Measurements from ENCODE around the gene PRKACG. TPM values are rescaled to one million over a fixed set of nuclear protein-coding genes. Genes with fewer than 3 reads are reported as not detected.

PRKACG gene
- polyA plus RNA-seq, 1 donor (not counting 4 experiments of a cell fraction or from before 2014, with no cell fraction given), result not detected

DNA sequence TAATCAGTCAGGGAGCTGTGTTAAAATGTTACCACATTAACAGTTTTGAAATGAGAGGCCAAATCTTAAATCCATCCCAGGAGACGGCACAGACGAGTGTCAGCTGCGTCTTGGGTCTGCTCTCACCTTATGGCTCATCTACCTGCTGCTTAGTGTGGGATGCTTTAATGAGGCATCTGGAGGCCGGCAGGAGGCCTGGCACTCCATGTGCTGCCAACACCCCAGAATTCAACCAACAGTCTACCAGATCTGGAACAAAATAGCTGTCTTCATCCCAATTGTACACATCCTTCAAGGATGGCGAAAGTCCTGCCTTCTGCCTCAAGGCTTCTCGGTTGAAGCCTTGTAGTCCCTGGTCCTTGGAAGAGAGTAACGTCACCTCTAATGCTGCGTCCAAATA, 12.0 kb downstream of the PRKACG start:
- no peaks in the 10 kb centered on the region for H3K4me1 ChIP-seq (ENCODE audit: control insufficient read depth, extremely low read depth, insufficient read depth, low read length)
- DNase-seq (ENCODE audit: low read depth, low spot score) (no peak), FAIRE-seq (no peak)
- no peaks in the 10 kb centered on the region for H3K36me3 ChIP-seq (ENCODE audit: control insufficient read depth in 2 of 2, extremely low read depth in 1 of 2, insufficient read depth in 2 of 2, low read length in 2 of 2)
- dilution Hi-C loops (cut with MboI; ENCODE audit: extremely low pct_ligation_motif_present, low sequenced_read_pairs), result no loop called here
- no peaks in the 10 kb centered on the region for H3K9me1 ChIP-seq (ENCODE audit: control insufficient read depth, extremely low read depth, insufficient read depth, low read length)
- no peaks in the 10 kb centered on the region for H3K79me2 ChIP-seq (ENCODE audit: control insufficient read depth, insufficient read depth, low read length)
- H4K20me1 ChIP-seq (ENCODE audit: control insufficient read depth, extremely low read depth, insufficient read depth, low read length), result no peaks in the 10 kb centered on the region
- H3K4me2 ChIP-seq (ENCODE audit: control insufficient read depth, extremely low read depth, insufficient read depth, low read depth, low read length), result no peak overlapping the region
- no peak overlapping the region for H3K27ac ChIP-seq (ENCODE audit: control insufficient read depth, insufficient read depth, low read length)
- H2AFZ ChIP-seq (ENCODE audit: control insufficient read depth, low read length), result no peak overlapping the region
- no peak overlapping the region for H3K9ac ChIP-seq (ENCODE audit: control insufficient read depth, extremely low read depth, insufficient read depth, low read length)
- H3K4me3 ChIP-seq (ENCODE audit: control insufficient read depth in 2 of 3, extremely low read depth in 1 of 3, insufficient read depth in 2 of 3, low read depth in 1 of 3, low read length in 3 of 3), result no peak overlapping the region
- H3K9me3 ChIP-seq (ENCODE audit: control insufficient read depth, low read depth, low read length), result no peaks in the 10 kb centered on the region
- H3K27me3 ChIP-seq (ENCODE audit: control insufficient read depth, extremely low read depth, insufficient read depth, low read length), result no peaks in the 10 kb centered on the region
- TF ChIP-seq, protein P1, sequence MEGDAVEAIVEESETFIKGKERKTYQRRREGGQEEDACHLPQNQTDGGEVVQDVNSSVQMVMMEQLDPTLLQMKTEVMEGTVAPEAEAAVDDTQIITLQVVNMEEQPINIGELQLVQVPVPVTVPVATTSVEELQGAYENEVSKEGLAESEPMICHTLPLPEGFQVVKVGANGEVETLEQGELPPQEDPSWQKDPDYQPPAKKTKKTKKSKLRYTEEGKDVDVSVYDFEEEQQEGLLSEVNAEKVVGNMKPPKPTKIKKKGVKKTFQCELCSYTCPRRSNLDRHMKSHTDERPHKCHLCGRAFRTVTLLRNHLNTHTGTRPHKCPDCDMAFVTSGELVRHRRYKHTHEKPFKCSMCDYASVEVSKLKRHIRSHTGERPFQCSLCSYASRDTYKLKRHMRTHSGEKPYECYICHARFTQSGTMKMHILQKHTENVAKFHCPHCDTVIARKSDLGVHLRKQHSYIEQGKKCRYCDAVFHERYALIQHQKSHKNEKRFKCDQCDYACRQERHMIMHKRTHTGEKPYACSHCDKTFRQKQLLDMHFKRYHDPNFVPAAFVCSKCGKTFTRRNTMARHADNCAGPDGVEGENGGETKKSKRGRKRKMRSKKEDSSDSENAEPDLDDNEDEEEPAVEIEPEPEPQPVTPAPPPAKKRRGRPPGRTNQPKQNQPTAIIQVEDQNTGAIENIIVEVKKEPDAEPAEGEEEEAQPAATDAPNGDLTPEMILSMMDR (optimal IDR thresholded peaks at IDR 0.05 in 1 of 3, IDR thresholded peaks at IDR 0.05 in 1 of 3, conservative IDR thresholded peaks at IDR 0.05 in 1 of 3; ENCODE audit: extremely low read depth in 1 of 3, insufficient read depth in 2 of 3, low read length in 3 of 3), result no peak
- no peak for TF ChIP-seq EZH2 (IDR thresholded peaks at IDR 0.05; ENCODE audit: low read length)

DNA sequence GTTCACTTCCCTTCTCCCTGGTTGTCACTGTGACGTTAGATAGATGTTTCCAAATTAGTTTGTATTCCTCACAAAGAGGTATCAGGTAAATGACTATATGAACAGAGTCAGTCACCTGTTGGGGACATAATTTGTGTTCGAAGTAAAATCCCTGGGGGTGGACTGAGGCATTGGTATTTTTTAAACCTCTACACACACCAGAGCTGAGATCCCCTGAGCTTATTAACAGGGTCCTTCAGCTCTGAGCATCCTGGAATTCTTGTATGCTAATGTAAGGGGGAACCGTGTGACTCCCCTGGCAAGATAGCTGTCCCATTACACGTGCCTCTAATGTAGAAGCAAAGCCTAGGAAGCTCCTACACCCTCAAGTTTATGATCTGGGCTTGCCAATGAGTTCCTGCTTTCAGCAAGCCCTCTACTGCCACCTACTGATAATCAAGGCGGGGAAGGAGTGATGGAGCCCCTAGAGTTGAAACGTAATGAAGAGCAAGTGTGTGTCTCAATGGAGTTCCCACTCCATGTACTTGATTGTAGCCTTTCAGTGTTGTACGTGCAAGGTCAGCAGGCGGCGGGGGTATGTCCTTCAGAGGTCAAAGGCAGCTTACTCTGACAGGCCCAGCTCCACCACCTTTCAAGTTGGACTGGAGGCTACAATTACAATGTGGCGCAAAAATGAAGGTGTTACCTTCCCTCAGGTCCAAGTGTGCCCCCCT, 14.4 kb downstream of the PRKACG start:
- no peak for TF ChIP-seq EZH2 (IDR thresholded peaks at IDR 0.05; ENCODE audit: low read length)
- TF ChIP-seq, protein P1 (optimal IDR thresholded peaks at IDR 0.05 in 1 of 3, IDR thresholded peaks at IDR 0.05 in 1 of 3, conservative IDR thresholded peaks at IDR 0.05 in 1 of 3; ENCODE audit: extremely low read depth in 1 of 3, insufficient read depth in 2 of 3, low read length in 3 of 3), result peak; percentile 90 to 93 (median 91)
- Histone ChIP-seq H3K4me1 (ENCODE audit: control insufficient read depth, extremely low read depth, insufficient read depth, low read length) (no peaks in the 10 kb centered on the region), H3K4me3 (ENCODE audit: control insufficient read depth in 2 of 3, extremely low read depth in 1 of 3, insufficient read depth in 2 of 3, low read depth in 1 of 3, low read length in 3 of 3) (no peak overlapping the region), H3K27ac (ENCODE audit: control insufficient read depth, insufficient read depth, low read length) (no peak overlapping the region), H3K36me3 (ENCODE audit: control insufficient read depth in 2 of 2, extremely low read depth in 1 of 2, insufficient read depth in 2 of 2, low read length in 2 of 2) (no peaks in the 10 kb centered on the region), H3K9me3 (ENCODE audit: control insufficient read depth, low read depth, low read length) (no peaks in the 10 kb centered on the region), H4K20me1 (ENCODE audit: control insufficient read depth, extremely low read depth, insufficient read depth, low read length) (no peaks in the 10 kb centered on the region), H3K27me3 (ENCODE audit: control insufficient read depth, extremely low read depth, insufficient read depth, low read length) (no peaks in the 10 kb centered on the region), H3K9ac (ENCODE audit: control insufficient read depth, extremely low read depth, insufficient read depth, low read length) (no peak overlapping the region), H2AFZ (ENCODE audit: control insufficient read depth, low read length) (no peak overlapping the region), H3K79me2 (ENCODE audit: control insufficient read depth, insufficient read depth, low read length) (no peaks in the 10 kb centered on the region), H3K9me1 (ENCODE audit: control insufficient read depth, extremely low read depth, insufficient read depth, low read length) (no peaks in the 10 kb centered on the region), H3K4me2 (ENCODE audit: control insufficient read depth, extremely low read depth, insufficient read depth, low read depth, low read length) (no peak overlapping the region)
- peak; percentile 32 for FAIRE-seq
- dilution Hi-C loops (cut with MboI; ENCODE audit: extremely low pct_ligation_motif_present, low sequenced_read_pairs), result loop anchor here (10.0 to 25.0 kb wide), 2 partner anchors 285 to 387 kb away; no protein-coding TSS in a partner anchor
- peak; percentile 21 for DNase-seq (ENCODE audit: low read depth, low spot score)
